Limb (tissue), 2 donors: Measurements from ENCODE around the gene RHCE.
"Not testable (repeated sequence)": the region's sequence is repeated elsewhere in the genome, so short reads cannot be mapped to it uniquely, and the experiment has no call there.

Experiments
- DNase-seq, 2 donors: peaks; one replicate each; pipeline ENCODE4 v3.0.0-alpha.2; 2016; ENCODE audit errors: extremely low spot score in 2 of 2

Gene RHCE

DNA sequence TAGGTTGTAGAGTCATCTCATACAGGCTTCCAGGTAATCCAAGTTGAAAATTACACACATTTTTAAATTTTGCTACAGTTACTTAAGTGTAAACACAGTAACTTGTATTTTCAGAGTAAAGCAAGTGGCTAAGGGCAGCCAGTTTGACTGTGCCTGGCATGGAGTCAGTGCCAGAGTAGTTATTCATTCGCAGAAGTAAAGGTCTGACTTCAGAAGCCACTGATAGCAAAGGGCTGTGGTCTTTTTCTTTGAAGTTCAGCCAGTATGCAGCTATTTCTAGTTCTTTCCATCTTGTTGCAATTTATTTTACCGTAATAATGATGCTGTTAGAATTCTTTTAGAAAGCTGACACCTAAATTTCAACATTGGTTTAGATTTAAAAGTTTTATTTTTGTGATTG is 73.1 kb downstream of the RHCE start:
- no peak for DNase-seq

DNA sequence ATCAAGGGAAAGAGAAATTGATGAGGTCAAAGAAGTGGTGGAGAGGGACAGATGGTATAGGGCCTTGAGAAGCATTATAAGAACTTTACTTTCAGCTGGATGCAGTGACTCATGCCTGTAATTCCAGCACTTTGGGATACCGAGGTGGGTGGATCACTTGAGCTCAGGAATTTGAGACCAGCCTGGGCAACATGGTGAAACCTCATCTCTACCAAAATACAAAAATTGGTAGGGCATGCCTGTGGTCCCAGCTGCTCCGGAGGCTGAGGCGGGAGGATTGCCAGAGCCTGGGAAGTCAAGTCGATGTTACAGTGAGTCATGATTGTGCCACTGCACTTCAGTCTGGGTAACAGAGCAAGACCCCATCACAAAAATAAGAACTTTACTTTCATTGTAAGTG is 76.8 kb downstream of the RHCE start:
- no peak for DNase-seq

- no peak for DNase-seq
Observed at GRCh38 chr1:25342846-25343245, 77.8 kb downstream of the RHCE start.

DNA sequence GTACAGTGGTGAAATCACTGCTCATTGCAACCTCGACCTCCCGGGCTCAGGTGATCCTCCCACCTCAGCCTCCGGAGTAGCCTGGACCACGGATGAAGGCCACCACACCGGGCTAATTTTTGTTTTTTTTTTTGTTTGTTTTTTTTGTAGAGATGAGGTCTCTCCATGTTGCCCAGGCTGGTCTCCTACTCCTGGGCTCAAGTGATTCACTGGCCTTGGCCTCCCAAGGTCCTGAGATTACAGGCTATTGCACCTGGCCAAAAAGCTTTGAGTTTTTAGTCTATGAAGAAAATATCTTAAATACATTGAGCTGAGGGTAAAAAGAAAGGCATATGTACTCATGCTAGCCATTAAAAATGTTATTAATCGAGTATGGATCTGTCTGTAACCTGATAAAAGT is 78.9 kb downstream of the RHCE start:
- DNase-seq = no peak

GRCh38 chr1:25338986-25339385 is 81.6 kb downstream of the RHCE start:
- DNase-seq = no peak

DNA sequence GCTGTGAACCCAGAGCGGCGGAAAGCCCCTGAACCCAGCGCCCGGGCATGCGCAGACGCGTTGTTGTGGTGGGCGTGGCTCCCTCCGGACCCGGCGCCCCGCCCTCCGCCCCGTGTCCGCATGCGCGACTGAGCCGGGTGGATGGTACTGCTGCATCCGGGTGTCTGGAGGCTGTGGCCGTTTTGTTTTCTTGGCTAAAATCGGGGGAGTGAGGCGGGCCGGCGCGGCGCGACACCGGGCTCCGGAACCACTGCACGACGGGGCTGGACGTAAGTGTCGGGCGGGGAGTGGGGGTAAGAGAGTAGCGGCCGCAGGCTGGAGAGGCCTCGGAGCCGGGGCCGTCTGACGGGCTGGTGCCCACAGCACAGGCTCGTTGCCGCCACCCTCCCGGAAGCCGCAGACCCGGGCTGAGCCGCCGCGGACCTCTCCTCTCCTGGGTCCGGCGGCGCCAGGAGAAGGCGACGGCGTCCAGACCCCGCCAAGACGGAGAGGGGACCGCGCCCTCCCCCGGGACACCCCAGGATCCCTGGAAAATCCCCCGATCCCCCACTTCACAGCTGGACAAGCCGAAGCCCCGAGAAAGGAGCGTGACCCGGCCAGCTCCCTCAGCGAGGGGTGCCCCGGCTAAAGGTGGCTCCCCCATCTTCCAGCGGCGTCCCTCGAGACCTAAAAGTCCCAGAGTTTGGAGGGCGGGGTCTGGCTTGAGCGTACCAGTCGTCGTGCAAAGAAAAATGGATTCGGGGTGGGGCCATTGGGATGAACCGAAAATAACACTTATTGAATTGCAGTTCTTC is 82.2 kb downstream of the RHCE start, which contains the start of gene TMEM50A:
TMEM50A (plus strand) TSS at position 147 of the 794 bp plus-strand sequence. CDS start 2,153 bp downstream, outside the sequence.
- peak; percentile 82 to 93 for DNase-seq

DNA sequence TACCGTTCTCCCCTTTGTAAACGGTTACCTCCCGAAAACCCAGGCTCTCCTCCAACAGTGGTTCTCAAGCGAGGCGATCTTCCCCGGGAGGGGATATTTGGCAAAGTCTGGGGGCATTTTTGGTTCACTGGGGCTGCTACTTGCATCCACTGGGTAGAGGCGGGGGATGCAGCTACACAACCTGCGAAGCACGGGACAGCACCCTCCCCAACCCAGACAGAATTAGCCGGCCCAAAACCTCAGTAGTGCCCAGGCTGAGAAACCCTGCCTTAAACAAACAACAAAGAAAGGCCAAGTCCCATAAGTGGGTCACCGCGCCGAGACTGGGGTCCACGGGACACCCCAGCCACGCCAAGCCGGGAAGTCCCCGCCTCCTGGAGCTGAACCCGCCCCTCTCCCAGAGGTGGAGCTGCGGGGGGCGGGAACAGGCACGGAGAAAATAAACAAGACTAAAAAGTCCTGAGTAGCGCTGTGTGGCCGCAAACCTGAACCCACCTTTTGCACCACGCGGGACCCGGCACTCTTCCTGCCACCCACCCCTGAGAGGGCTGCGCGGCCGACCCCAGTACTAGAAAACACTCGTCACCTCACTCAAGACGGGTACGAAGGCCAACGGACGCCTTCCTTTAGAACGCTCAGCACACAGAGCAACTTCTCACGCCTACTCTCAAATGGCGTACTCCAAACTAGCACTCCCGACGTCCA is 83.0 kb downstream of the RHCE start:
- DNase-seq = peak in 1 of 2 donors; percentile 46

DNA sequence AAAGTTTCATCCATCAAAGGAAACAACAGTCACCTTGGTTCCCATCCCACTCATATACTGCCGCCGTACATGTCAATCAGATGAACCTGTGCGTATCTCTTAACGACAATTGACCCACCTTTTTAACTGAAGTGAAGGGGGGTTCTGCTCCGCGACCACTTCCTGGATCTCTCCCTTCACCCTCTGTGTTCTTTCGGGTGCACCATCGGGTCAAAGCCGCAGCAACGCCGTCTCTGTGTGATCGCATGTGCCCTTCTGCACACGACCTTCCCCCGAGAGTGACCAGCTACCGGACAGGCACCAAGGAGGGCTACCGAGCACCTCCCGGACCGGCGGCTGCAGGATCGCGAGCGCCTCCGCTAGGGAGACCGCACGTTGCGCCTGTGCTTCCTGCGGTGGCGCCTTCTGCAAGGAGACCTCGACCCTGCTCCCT is 83.7 kb downstream of the RHCE start:
- peak in 1 of 2 donors; percentile 27 for DNase-seq

- not testable (repeated sequence) for DNase-seq
Observed at GRCh38 chr1:25329950-25330349, 90.7 kb downstream of the RHCE start.

- DNase-seq = not testable (repeated sequence)
Observed at GRCh38 chr1:25329336-25329735, 91.3 kb downstream of the RHCE start.

DNA sequence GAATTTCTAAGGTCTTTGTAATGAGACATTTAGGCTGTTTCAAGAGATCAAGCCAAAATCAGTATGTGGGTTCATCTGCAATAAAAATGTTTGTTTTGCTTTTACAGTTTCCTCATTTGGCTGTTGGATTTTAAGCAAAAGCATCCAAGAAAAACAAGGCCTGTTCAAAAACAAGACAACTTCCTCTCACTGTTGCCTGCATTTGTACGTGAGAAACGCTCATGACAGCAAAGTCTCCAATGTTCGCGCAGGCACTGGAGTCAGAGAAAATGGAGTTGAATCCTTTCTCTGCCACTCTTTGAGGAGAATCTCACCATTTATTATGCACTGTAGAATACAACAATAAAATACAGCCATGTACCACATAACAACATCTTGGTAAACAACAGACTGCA is 91.8 kb downstream of the RHCE start:
- DNase-seq = not testable (repeated sequence)

GRCh38 chr1:25327864-25328790 is 92.5 kb downstream of the RHCE start:
- not testable (repeated sequence) for DNase-seq

DNA sequence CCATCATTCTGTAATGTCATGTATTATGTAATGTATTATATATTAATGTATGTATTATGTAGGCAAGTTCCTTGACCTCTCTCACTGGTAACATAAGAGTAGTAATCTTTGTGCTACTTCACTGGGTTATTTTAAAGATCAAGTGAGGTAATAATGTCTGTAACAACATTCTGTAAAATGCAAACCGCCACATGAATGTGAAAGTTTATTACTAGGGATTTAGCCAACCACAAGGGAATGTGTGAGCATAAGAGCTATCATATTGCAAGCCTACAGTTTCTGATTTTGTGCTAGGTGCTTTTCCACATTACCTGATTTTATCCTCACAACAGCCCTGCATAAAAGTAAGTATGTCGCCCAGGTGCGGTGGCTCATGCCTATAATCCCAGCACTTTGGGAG is 96.2 kb downstream of the RHCE start:
- not testable (repeated sequence) for DNase-seq

GRCh38 chr1:25322127-25322526 is 98.5 kb downstream of the RHCE start:
- DNase-seq = not testable (repeated sequence)

- not testable (repeated sequence) for DNase-seq
Observed at GRCh38 chr1:25320314-25320938, 100.2 kb downstream of the RHCE start.

DNA sequence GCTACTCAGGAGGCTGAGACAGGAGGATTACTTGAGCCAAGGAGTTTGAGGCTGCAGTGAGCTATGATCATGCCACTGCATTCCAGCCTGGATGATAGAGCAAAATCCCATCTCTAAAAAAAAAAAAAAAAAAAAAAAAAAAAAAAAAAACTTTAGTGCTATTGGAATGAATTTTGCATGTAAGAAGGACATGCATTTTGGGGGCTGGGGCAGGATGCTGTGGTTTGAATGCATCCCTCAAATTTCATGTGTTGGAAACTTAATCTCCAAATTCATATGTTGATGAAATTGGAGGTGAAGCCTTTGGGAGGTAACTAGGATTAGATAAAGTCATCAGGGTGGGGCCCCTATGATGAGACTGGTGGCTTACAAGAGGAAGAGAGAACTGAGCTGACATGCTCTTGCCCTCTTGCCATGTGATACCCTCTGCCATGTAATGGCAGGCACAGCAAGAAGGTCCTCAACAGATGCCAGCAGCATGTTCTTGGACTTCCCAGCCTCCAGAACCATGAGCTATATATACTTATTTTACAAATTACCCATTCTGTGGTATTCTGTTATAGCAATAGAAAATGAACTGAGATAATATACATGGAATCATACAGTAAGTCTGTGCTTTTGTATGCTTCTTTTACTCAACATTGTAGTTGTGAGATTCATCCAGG is 107.7 kb downstream of the RHCE start:
- not testable (repeated sequence) for DNase-seq
